ENCODE results near the gene RADIL.

RADIL gene

GRCh38 chr7:4882169-4883032 lies 1.1 kb downstream of the RADIL start:
- no peak for DNase-seq (ENCODE audit: low read depth in 2 of 2, low spot score in 1 of 2)

- no peak for DNase-seq (ENCODE audit: low read depth in 2 of 2, low spot score in 1 of 2)
Observed at GRCh38 chr7:4880218-4880617, 3.3 kb downstream of the RADIL start.

GRCh38 chr7:4879396-4880081 lies 4.0 kb downstream of the RADIL start:
- DNase-seq (ENCODE audit: low read depth in 2 of 2, low spot score in 1 of 2), result no peak

GRCh38 chr7:4878336-4879335 lies 4.9 kb downstream of the RADIL start:
- no peak for DNase-seq (ENCODE audit: low read depth in 2 of 2, low spot score in 1 of 2)

GRCh38 chr7:4876586-4876985 lies 6.9 kb downstream of the RADIL start:
- no peak for DNase-seq (ENCODE audit: low read depth in 2 of 2, low spot score in 1 of 2)

- no peak for DNase-seq (ENCODE audit: low read depth in 2 of 2, low spot score in 1 of 2)
Observed at GRCh38 chr7:4875391-4875790, 8.1 kb downstream of the RADIL start.

- no peak for DNase-seq (ENCODE audit: low read depth in 2 of 2, low spot score in 1 of 2)
Observed at GRCh38 chr7:4873071-4873944, 10.2 kb downstream of the RADIL start.

GRCh38 chr7:4871930-4872675 lies 11.4 kb downstream of the RADIL start:
- DNase-seq (ENCODE audit: low read depth in 2 of 2, low spot score in 1 of 2), result no peak

GRCh38 chr7:4871056-4871680 lies 12.3 kb downstream of the RADIL start:
- no peak for DNase-seq (ENCODE audit: low read depth in 2 of 2, low spot score in 1 of 2)

GRCh38 chr7:4868493-4868892 lies 15.0 kb downstream of the RADIL start:
- no peak for DNase-seq (ENCODE audit: low read depth in 2 of 2, low spot score in 1 of 2)

GRCh38 chr7:4866528-4867496 lies 16.7 kb downstream of the RADIL start:
- no peak for DNase-seq (ENCODE audit: low read depth in 2 of 2, low spot score in 1 of 2)

GRCh38 chr7:4862156-4862555 lies 21.4 kb downstream of the RADIL start:
- no peak for DNase-seq (ENCODE audit: low read depth in 2 of 2, low spot score in 1 of 2)

- DNase-seq (ENCODE audit: low read depth in 2 of 2, low spot score in 1 of 2), result no peak
Observed at GRCh38 chr7:4861673-4862072, 21.8 kb downstream of the RADIL start, which contains the start of gene PAPOLB. PAPOLB (minus strand) TSS chr7:4862030; CDS start chr7:4861810, 220 bp downstream.

- no peak for DNase-seq (ENCODE audit: low read depth in 2 of 2, low spot score in 1 of 2)
Observed at GRCh38 chr7:4861227-4861626, 22.3 kb downstream of the RADIL start.

- no peak for DNase-seq (ENCODE audit: low read depth in 2 of 2, low spot score in 1 of 2)
Observed at GRCh38 chr7:4857189-4857588, 26.3 kb downstream of the RADIL start.

GRCh38 chr7:4856336-4857057 lies 27.0 kb downstream of the RADIL start:
- no peak for DNase-seq (ENCODE audit: low read depth in 2 of 2, low spot score in 1 of 2)

- no peak for DNase-seq (ENCODE audit: low read depth in 2 of 2, low spot score in 1 of 2)
Observed at GRCh38 chr7:4854916-4855315, 28.6 kb downstream of the RADIL start.

All from stimulated activated CD8-positive, alpha-beta memory T cell treated with anti-CD3 and anti-CD28 coated beads, Interleukin-4, amount 100 ng/mL, for 4 hours (primary cell).